GM19467 (cell line): Measurements from ENCODE around the gene MAJIN.

Experiments used
- ATAC-seq: cut with Tn5 transposase; IDR thresholded peaks from one replicate; pipeline ENCODE4 v1.9.1; 2021; ENCODE audit warnings: mild to moderate bottlenecking, moderate library complexity; ENCODE audit not compliant: unreplicated experiment

MAJIN gene

GRCh38 chr11:64914123-64914522 lies 57.8 kb downstream of the MAJIN start:
- ATAC-seq = no peak

- no peak for ATAC-seq
Measured at GRCh38 chr11:64913171-64913727, 58.7 kb downstream of the MAJIN start.

GRCh38 chr11:64911689-64912088 lies 60.2 kb downstream of the MAJIN start:
- no peak for ATAC-seq

GRCh38 chr11:64911142-64911541 lies 60.8 kb downstream of the MAJIN start:
- no peak for ATAC-seq

GRCh38 chr11:64910451-64911093 lies 61.3 kb downstream of the MAJIN start:
- ATAC-seq = no peak

- ATAC-seq = no peak
Measured at GRCh38 chr11:64909653-64910343, 62.1 kb downstream of the MAJIN start.

- ATAC-seq = no peak
Measured at GRCh38 chr11:64908766-64909165, 63.1 kb downstream of the MAJIN start.

GRCh38 chr11:64906314-64906635 lies 65.6 kb downstream of the MAJIN start:
- no peak for ATAC-seq

- no peak for ATAC-seq
Measured at GRCh38 chr11:64905516-64906313, 66.2 kb downstream of the MAJIN start.

GRCh38 chr11:64903291-64903833 lies 68.5 kb downstream of the MAJIN start:
- ATAC-seq = no peak

- no peak for ATAC-seq
Measured at GRCh38 chr11:64902102-64902900, 69.6 kb downstream of the MAJIN start.

GRCh38 chr11:64900774-64901173 lies 71.1 kb downstream of the MAJIN start:
- no peak for ATAC-seq

GRCh38 chr11:64900263-64900678 lies 71.6 kb downstream of the MAJIN start:
- ATAC-seq = no peak

- ATAC-seq = no peak
Measured at GRCh38 chr11:64898541-64898940, 73.4 kb downstream of the MAJIN start.

- no peak for ATAC-seq
Measured at GRCh38 chr11:64898076-64898445, 73.8 kb downstream of the MAJIN start.

- ATAC-seq = no peak
Measured at GRCh38 chr11:64897381-64898075, 74.4 kb downstream of the MAJIN start.

GRCh38 chr11:64896448-64897022 lies 75.4 kb downstream of the MAJIN start:
- no peak for ATAC-seq

- ATAC-seq = no peak
Measured at GRCh38 chr11:64894812-64895452, 77.0 kb downstream of the MAJIN start.
